ENCODE data around the gene CKMT2. TPM values are rescaled to one million over a fixed set of nuclear protein-coding genes. Genes with fewer than 3 reads are reported as not detected.

CKMT2 gene
- total and polyA plus RNA-seq, 2 of the 4 experiments (the other 2 are of a cell fraction), result 0.21 to 0.36 TPM

GRCh38 chr5:81245871-81246235, 12.7 kb downstream of the CKMT2 start:
- H3K4ac ChIP-seq (ENCODE audit: low read depth, low read length), result no peak overlapping the region
- POLR2A ChIA-PET (ENCODE audit: unreplicated experiment), result no interaction called here
- in situ Hi-C loops (cut with MboI; ENCODE audit: low sequenced_read_pairs) (no loop called here), dilution Hi-C loops (cut with HindIII; ENCODE audit: low sequenced_read_pairs, unreplicated experiment) (no loop called here), intact Hi-C loops (cut with micrococcal nuclease) (loop anchor here (10.0 kb wide), 1 partner anchor 49 kb away; no protein-coding TSS in a partner anchor)
- no peak overlapping the region for H2AK5ac ChIP-seq (ENCODE audit: low read depth, low read length)
- DNase-seq, result no peak
- H3K9me3 ChIP-seq (ENCODE audit: control insufficient read depth, insufficient read depth, low read length), result no peaks in the 10 kb centered on the region
- peaks cover 20% of the 10 kb centered on the region for H3K9me1 ChIP-seq (ENCODE audit: insufficient read depth, low read length)
- no peaks in the 10 kb centered on the region for H3K36me3 ChIP-seq (ENCODE audit: control insufficient read depth, insufficient read depth, low read length)
- TF ChIP-seq FOS (IDR thresholded peaks at IDR 0.05; ENCODE audit: low read depth, low read length) (no peak), ELK1 (IDR thresholded peaks at IDR 0.05; ENCODE audit: borderline replicate concordance, low read depth, low read length) (no peak), MAFK (IDR thresholded peaks at IDR 0.05; ENCODE audit: low read depth, low read length) (no peak), CTCF (conservative IDR thresholded peaks at IDR 0.05; ENCODE audit: low read depth, low read length) (no peak), SMC3 (IDR thresholded peaks at IDR 0.05; ENCODE audit: low read depth, low read length) (no peak), RFX5 (IDR thresholded peaks at IDR 0.05; ENCODE audit: low read depth, low read length) (no peak), NFE2L2 (IDR thresholded peaks at IDR 0.05; ENCODE audit: low read depth, low read length) (no peak), POLR2A (IDR thresholded peaks at IDR 0.05; ENCODE audit: low read depth, low read length) (no peak), MAZ (IDR thresholded peaks at IDR 0.05; ENCODE audit: borderline replicate concordance, low read depth, low read length) (no peak), CEBPB (IDR thresholded peaks at IDR 0.05; ENCODE audit: low read depth, low read length) (no peak), RCOR1 (IDR thresholded peaks at IDR 0.05; ENCODE audit: insufficient replicate concordance, low read length) (no peak), CHD1 (IDR thresholded peaks at IDR 0.05; ENCODE audit: low read depth, low read length) (no peak), MXI1 (IDR thresholded peaks at IDR 0.05; ENCODE audit: borderline replicate concordance, low read depth, low read length) (no peak), RAD21 (IDR thresholded peaks at IDR 0.05; ENCODE audit: low read length) (no peak), BHLHE40 (IDR thresholded peaks at IDR 0.05; ENCODE audit: low read depth, low read length) (no peak)
- TF ChIP-seq, protein P1, sequence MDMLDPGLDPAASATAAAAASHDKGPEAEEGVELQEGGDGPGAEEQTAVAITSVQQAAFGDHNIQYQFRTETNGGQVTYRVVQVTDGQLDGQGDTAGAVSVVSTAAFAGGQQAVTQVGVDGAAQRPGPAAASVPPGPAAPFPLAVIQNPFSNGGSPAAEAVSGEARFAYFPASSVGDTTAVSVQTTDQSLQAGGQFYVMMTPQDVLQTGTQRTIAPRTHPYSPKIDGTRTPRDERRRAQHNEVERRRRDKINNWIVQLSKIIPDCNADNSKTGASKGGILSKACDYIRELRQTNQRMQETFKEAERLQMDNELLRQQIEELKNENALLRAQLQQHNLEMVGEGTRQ (IDR thresholded peaks at IDR 0.05; ENCODE audit: low read depth, low read length), result no peak
- no peak overlapping the region for H2BK120ac ChIP-seq (ENCODE audit: low read depth, low read length)
- H2BK5ac ChIP-seq (ENCODE audit: low read depth, low read length, poor library complexity, severe bottlenecking), result no peak overlapping the region
- 92% methylated on average over 4 of the region's 5 CpGs; no CpG with 5 or more reads in 1 of the 2 experiments for WGBS, 2 experiments (ENCODE audit: extremely low coverage in 2 of 2, insufficient read length in 1 of 2)
- no peak overlapping the region for H3K4me3 ChIP-seq (ENCODE audit: insufficient read depth, low read depth, low read length)
- peaks cover 4 to 9% of the 10 kb centered on the region in 2 experiments; a peak in 1 of 4 replicates for H3K79me1 ChIP-seq (ENCODE audit: low read depth in 1 of 2, low read length in 2 of 2)
- H3K27me3 ChIP-seq (ENCODE audit: control insufficient read depth, insufficient read depth, low read length), result no peaks in the 10 kb centered on the region
- no peaks in the 10 kb centered on the region for H4K20me1 ChIP-seq (ENCODE audit: insufficient read depth, low read length)
- BruUV-seq (replicated peaks), result no TSS peak
- H2BK15ac ChIP-seq (ENCODE audit: low read depth, low read length), result no peak overlapping the region
- no peak overlapping the region for H3K9ac ChIP-seq (ENCODE audit: low read depth, low read length)
- no peak overlapping the region for H3K56ac ChIP-seq (ENCODE audit: extremely low read depth, insufficient read depth, low read length)
- H2AK9ac ChIP-seq (replicated peaks; ENCODE audit: low read depth, low read length, poor library complexity), result no peak overlapping the region
- peaks cover 5% of the 10 kb centered on the region for H3K4me1 ChIP-seq (ENCODE audit: control insufficient read depth, insufficient read depth, low read length)
- H2AFZ ChIP-seq (replicated peaks; ENCODE audit: low read length, poor library complexity), result no peak overlapping the region
- H3K14ac ChIP-seq (replicated peaks; ENCODE audit: low read depth, low read length), result no peak overlapping the region
- no peak overlapping the region for H4K8ac ChIP-seq (ENCODE audit: low read depth in 2 of 2, low read length in 2 of 2)
- no peak overlapping the region for H3K27ac ChIP-seq (ENCODE audit: insufficient read depth, low read length)
- CTCF ChIA-PET, result interaction anchor here (1.1 kb wide), 1 partner anchor 54 kb away, joined by 3 read pairs; no protein-coding TSS in a partner anchor
- no peak overlapping the region for H3K4me2 ChIP-seq (ENCODE audit: low read depth, low read length)
- H3K18ac ChIP-seq (ENCODE audit: low read depth, low read length), result no peak overlapping the region
- H2BK20ac ChIP-seq (ENCODE audit: low read depth, low read length), result no peak overlapping the region
- H4K91ac ChIP-seq (ENCODE audit: insufficient read depth, low read depth, low read length), result no peak overlapping the region
- no peak overlapping the region for H3K23ac ChIP-seq (ENCODE audit: low read depth, low read length)
- no peak overlapping the region for H4K5ac ChIP-seq (ENCODE audit: low read depth, low read length)
- ATAC-seq (ENCODE audit: low read depth), result no peak

All from IMR-90 (cell line).